ENCODE results near the gene MYL5.
A peak's percentile ranks its signal among the peaks of the same experiment; 100 is the strongest.
"Not testable (repeated sequence)": the region's sequence is repeated elsewhere in the genome, so short reads cannot be mapped to it uniquely, and the experiment has no call there.

MYL5 gene

DNA sequence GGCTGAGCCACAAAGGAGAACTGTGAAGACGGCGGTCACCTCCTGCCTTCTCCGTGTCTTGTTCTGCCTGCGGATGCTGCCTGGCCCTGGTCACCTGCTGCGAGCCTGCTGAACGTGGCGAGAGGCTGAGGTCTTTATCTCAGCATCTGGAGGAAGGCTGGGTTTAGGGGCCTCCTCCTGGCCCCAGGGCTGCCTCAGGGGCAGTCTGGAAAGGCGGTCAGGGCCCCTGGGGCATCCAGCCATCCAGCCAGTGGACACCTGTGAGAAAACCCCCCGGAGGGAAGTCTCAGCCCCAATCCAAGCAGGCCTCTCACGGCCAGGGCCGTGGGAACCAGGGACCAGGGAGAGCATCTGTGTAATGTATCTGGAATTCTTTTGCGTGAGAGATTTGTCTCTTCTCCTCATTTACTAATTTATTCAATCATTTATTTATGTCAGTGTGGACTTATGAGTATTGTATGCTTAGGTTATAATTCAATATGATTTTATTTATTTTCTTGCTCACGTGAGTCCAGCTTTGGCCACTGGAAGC is 37.6 kb upstream of the MYL5 start:
- DNase-seq: no peak

DNA sequence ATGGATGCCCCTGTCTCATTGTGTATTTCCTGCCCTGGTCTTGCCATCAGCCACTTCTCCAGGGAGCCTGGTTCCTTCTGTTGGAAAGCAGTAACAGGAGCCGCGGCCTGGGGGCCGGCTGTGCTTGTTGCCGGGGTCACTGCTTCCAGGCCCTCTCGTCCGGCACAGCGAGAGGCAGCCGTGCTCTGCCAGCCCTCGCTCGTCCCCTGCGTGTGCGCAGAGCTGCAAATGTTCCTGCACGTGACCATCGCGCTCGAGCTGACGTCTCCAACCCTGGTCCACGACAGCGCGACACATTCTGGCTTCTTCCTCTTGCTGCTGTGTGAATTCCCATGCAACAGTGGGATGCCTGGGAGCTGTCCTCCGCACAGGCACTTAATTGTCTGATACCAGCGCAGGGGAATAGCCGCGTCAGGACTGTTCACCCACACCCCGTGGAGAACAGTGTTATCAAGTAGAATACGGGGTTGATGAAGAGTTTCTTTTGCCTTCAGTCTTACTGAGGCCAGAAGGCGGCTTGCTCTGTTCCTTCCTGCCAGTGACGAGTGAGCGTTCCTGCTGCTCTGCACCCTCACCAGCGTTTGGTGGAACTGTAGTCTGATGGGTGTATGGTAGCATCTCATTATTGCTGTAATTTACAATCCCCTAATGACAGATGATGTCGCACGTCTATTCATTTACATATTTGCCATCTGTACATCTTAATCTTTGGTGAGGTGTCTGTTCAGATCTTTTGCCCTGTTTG is 36.6 kb upstream of the MYL5 start:
- no peak for DNase-seq

GRCh38 chr4:642366-642765 is 32.0 kb upstream of the MYL5 start:
- not testable (repeated sequence) for DNase-seq

DNA sequence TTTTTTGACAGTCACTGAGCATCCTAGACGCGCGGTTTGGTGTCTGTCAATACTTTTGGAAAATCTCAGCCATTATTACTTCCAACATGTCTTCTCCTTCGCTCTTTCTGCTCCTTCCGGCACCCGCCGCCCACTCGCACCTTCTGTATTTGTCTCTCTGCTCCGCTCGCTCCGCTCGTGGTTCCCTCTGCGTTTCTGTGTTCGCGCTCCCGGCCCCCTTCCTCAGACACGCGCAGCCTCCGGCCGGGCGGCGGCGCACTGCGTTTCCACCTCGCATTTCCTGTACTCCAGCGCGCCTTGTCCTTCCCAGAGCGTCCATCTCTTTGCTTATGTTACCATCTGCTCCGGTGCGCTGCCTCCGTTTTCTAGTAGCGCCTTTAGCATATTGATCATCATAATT is 27.9 kb upstream of the MYL5 start:
- DNase-seq: no peak

GRCh38 chr4:647481-647880 is 26.9 kb upstream of the MYL5 start:
- no peak for DNase-seq

- DNase-seq: peak; percentile 1
These were observed 25.6 kb upstream of the MYL5 start for GRCh38 chr4:648579-649292.

DNA sequence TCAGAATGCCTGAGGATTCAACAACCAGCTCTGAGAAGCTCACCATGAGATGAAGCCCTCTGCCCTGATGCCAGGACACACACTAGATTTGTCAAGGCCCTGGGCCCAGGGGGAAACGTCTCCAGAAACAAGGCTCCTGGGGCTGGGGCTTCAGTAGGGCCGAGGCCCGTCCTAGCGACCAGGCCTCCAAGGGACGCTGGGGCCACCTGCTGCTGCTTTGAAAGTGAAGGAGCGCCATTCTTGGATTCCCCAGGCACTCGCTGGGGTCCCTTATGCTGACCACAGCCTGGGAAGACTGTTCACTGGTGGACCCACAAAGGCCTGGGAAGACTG is 25.1 kb upstream of the MYL5 start:
- DNase-seq: no peak

- DNase-seq: no peak
These were observed 24.5 kb upstream of the MYL5 start for GRCh38 chr4:649751-650310.

- DNase-seq: no peak
These were observed 23.9 kb upstream of the MYL5 start for GRCh38 chr4:650461-650860.

GRCh38 chr4:650951-651883 is 23.1 kb upstream of the MYL5 start:
- no peak for DNase-seq

- DNase-seq: no peak
These were observed 22.3 kb upstream of the MYL5 start for GRCh38 chr4:651884-652642.

DNA sequence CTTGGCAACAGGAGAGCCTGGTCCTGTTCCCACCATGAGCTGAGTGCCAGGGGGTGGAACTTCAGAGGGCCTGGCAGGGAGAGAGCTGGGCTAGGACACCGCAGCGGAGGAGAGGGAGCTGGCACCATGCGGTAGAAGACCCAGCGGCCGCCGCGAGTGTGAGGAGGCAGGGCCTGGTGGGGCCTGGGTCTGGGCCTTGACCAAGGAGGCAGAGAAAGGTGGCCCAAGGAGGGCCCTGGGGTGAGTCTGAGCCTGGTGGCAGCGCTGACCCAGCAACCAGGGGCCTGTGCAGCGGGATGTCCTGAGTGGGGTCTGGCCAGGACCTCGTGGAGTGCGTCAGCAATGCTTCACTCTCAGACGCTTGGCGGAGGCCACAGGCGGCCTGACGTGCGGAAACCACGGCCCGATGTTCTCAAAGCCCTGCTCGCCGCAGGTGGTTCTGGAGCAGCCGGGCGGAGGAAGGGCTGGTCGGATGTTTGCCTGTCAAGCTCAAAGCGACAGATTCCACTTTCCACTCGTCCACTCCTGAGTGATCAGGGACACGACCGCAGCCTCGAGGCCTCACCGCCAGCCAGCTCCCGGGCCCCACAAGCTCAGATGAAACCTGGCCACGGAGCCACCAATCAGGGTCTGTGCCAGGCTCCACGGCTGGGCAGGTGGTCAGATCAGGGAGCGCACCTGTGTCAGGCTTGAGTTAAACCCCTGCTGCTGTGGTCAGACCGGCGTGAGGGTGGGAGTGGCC is 21.1 kb upstream of the MYL5 start:
- no peak for DNase-seq

DNA sequence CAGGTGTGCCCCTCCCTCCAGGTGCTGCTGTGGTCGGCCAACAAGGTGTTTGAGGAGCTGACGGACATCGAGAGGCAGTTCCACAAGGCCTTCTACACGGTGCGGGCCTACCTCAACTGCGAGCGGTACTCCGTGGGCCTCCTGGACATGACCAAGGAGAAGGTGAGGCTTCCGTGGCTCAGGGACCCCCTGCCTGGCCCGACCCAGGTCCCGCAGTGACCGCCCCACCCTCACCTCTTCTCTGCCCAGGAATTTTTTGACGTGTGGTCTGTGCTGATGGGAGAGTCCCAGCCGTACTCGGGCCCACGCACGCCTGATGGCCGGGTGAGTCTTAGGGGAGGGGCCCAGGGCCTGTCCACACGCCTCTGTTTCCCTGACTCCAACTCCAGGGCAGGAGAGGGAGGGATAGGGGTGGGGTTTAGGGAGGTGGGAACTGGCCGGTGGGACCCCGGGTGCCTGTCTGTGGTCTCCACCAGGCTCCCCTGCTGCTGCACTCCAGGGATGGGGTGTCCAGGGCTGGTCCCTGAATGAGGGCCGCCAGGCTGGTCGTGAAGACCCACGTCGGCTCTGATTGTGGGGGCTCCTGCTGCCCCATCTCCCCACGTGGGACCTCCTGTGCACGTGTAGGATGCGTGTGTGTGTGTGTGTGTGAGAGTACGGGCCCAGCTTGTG is 20.4 kb upstream of the MYL5 start:
- no peak for DNase-seq

- no peak for DNase-seq
These were observed 19.9 kb upstream of the MYL5 start for GRCh38 chr4:654503-654845.

DNA sequence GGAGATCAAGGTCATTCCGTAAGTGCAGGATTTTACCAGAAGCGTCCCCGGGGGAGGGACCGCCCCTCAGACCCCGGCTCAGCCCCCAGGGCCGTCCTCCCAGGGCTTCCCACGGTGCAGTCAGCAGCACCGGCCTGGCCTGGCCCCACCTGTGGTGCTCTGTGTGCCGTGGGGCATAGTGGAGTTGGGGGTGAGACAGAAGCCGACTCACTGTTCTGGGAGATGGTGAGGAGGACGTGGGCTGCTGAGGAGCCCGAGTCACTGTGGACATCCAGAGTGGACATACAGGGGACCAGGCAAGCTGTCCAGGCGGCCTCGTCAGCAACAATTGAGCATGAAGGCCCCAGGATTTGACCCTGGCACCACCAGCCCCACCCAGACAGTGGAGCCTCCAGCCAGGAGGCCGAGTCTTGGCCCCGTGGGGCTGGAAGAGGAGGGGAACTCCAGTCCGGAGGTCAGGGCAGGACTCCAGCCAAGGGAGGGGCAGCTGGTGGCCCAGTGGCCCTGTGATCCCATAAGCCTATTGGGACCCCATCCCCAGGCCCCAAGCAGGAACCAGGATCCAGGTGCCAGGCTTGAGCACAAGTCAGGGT is 19.4 kb upstream of the MYL5 start:
- no peak for DNase-seq

GRCh38 chr4:655464-656151 is 18.7 kb upstream of the MYL5 start:
- no peak for DNase-seq

DNA sequence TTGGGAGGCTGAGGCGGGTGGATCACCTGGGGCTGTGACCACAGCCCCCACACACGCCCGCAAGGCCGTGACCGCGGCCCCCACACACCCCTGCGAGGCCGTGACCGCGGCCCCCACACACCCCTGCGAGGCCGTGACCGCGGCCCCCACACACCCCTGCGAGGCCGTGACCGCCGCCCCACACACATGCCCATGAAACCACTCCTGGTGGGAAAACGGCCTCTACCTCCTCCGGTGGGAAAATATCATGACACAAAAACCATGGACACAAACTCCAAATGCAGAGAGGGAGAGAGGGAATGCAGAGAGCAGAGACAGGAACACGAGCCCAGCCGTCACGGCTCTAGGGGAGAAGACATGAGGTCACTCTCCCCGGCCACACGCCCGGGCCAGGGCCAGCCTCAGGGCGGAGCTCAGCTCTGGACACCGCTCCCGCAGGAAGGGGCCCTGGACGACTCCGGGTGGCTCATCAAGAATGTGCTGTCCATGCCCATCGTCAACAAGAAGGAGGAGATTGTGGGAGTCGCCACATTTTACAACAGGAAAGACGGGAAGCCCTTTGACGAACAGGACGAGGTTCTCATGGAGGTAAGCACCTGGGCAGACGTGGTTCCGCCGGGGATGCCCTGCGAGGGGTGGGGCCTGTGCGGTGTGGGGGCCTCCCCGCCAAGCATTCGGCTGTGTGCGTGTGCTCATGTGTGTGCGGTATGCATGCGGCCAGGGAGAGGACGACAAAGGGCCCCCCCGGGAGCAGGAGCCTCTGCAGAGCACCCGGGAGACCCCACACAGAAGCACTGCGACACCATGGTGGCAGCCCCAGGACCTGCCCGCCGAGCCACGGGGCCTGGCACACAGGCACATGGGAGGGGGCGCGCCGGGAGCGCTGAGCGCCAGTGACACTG is 17.7 kb upstream of the MYL5 start:
- DNase-seq: no peak

DNA sequence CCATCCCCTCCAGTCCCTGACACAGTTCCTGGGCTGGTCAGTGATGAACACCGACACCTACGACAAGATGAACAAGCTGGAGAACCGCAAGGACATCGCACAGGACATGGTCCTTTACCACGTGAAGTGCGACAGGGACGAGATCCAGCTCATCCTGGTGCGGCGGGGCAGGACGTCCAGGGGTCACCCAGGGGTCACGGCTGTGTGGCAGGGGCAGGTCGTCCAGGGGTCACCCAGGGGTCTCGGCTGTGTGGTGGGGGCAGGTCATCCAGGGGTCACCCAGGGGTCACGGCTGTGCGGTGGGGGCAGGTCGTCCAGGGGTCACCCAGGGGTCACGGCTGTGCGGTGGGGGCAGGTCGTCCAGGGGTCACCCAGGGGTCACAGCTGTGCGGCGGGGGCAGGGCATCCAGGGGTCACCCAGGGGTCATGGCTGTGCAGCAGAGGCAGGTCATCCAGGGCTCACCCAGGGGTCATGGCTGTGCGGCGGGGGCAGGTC is 17.0 kb upstream of the MYL5 start:
- no peak for DNase-seq

Data from NCI-H510A treated with DMSO at 0.1 percent for 48 hours (cell line).